Measurements from ENCODE around the gene EVL. TPM values are rescaled to one million over a fixed set of nuclear protein-coding genes. Genes with fewer than 3 reads are reported as not detected.

The EVL gene
- total RNA-seq, 2 donors from 2014 or later, result 493 to 560 TPM

DNA sequence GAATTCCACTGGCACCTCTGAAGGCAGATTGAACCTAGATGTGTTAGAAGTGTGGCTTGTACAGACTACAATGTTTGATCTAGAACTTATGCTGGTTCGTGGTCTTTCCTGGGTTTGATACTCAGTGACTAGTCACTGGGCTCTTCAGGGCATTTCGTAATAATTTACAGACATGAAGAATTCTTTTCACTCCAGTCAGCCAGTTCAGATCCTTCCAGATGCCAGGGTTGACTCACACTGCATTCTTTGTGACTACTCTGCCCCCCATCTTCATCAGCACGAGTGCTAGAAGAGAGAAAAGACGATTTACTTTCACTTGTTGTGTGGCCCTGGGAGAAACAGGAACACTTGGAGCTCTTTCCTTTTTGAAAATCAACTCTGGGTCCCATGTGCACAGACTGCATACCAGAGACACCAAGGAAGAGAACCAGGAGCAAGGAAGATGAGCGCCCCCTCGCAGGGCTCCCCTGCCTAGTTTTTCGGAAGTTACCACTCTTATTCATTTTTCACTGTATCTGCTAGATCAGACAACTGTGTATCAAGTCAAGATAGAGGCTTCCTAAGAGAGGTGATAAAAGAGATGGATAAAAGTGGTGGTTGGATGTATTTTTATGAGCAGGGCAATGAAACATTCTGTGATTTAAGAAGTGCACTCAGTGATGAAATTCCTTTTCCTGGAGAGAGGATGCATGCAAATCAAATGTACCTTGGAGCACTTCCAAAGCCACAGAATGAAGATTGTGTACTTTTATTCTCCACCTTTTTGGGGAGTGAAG is 33.5 kb upstream of the EVL start:
- Mint-ChIP-seq H3K27ac (no peak overlapping the region), H3K36me3 (ENCODE audit: low read depth) (no peaks in the 10 kb centered on the region), H3K4me3 (no peak overlapping the region), H3K4me1 (no peaks in the 10 kb centered on the region), H3K9me3 (no peaks in the 10 kb centered on the region), H3K27me3 (no peaks in the 10 kb centered on the region)
- no peak for ATAC-seq (replicated peaks)

DNA sequence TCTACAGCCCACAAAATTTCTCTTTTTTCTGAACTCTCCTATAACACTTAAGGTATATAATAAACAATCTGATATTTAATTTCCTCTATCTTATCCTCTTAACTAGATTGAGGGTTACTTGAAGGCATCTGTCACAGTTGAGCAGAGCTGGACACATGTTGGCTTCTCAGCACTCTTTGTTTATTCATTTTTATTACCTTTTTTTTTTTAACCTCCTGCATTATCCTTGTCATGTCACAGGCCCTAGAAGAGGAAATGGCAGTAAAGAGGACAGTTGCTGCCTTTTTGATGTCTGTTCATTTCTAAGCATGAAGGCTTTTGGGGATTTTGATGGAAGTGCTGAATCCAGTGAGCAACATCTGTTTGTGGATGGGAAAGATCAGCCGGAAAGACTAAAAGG is 32.5 kb upstream of the EVL start:
- no peak overlapping the region for H3K27ac Mint-ChIP-seq
- H3K36me3 Mint-ChIP-seq (ENCODE audit: low read depth), result no peaks in the 10 kb centered on the region
- ATAC-seq (replicated peaks), result no peak
- no peaks in the 10 kb centered on the region for H3K27me3 Mint-ChIP-seq
- no peak overlapping the region for H3K4me3 Mint-ChIP-seq
- no peaks in the 10 kb centered on the region for H3K9me3 Mint-ChIP-seq
- H3K4me1 Mint-ChIP-seq, result no peaks in the 10 kb centered on the region

DNA sequence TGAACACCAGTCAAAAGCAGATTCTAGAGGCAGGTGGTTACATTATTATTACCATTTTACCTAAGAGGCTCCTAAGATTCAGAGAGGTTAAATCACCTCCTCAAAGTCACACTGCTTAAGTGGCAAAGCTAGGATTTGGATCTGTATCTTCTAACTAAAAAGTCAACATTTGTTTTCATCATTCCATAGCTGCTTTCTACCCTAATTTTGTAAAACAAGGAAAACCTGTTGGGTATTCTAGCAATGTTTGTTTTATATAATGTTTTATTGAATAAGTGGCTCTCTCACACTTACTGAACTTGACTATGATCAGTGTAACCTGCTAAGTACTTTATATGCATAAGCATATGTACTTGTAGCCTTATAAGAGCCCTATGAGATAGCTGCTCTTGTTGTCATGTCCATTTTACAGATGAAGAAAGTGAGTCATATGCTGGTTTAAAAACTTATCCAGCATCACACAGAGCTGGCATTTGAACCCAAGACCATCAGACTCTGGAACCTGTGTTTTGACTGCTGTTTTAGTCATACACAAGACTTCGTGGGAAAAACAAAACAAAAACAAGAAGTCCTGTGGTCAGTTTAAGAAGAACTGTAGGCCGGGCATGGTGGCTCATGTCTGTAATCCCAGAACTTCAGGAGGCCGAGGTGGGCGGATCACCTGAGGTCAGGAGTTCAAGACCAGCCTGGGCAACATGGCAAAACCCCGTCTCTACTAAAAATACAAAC is 31.7 kb upstream of the EVL start:
- peak; percentile 31 for ATAC-seq (replicated peaks)
- H3K9me3 Mint-ChIP-seq, result no peaks in the 10 kb centered on the region
- no peaks in the 10 kb centered on the region for H3K27me3 Mint-ChIP-seq
- no peaks in the 10 kb centered on the region for H3K36me3 Mint-ChIP-seq (ENCODE audit: low read depth)
- H3K27ac Mint-ChIP-seq, result no peak overlapping the region
- no peaks in the 10 kb centered on the region for H3K4me1 Mint-ChIP-seq
- H3K4me3 Mint-ChIP-seq, result no peak overlapping the region

DNA sequence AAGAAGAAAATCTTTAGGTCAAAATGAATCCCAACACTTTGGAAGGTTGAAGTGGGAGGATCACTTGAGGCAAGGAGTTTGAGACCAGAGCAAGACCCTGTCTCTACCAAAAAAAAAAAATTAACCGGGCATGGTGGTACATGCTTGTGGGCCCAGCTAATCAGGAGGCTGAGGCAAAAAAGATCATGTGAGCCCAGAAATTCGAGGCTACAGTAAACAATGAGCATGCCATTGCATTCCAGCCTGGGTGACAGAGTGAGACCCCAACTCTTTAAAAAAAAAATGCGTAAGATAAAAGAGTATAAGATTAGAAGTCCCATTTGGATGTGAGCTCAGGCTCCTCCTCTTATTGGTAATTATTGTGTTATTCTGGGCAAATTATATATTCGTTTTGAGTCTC is 30.8 kb upstream of the EVL start:
- H3K27me3 Mint-ChIP-seq, result no peaks in the 10 kb centered on the region
- no peak overlapping the region for H3K27ac Mint-ChIP-seq
- H3K9me3 Mint-ChIP-seq, result no peaks in the 10 kb centered on the region
- no peaks in the 10 kb centered on the region for H3K4me1 Mint-ChIP-seq
- no peak for ATAC-seq (replicated peaks)
- H3K36me3 Mint-ChIP-seq (ENCODE audit: low read depth), result no peaks in the 10 kb centered on the region
- no peak overlapping the region for H3K4me3 Mint-ChIP-seq

DNA sequence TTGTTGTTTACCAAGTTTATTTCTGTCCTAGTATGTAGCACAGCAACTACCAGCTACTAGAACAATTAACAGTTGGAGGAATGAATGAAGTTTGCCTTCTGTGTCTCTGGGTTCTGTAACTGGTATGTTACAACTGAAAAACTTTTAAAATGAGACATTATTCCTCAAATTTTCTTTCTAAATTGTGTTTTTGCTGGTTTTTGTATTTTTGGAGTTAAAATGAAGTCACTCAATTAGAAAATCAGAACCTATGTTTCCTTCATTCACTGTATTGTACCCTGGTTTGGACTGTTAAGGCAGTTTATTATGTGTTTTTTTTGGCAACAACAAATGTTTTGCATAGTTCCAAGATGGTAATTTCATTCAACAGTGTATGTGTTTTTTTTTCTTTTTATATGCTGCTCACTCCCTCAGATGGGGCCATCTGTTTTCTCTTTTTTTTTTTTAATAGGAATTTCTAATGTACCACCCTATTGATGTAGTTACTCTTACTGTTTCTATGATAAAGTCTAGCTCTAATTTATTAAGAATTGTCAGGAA is 30.2 kb upstream of the EVL start:
- Mint-ChIP-seq H3K9me3 (no peaks in the 10 kb centered on the region), H3K27ac (no peak overlapping the region), H3K36me3 (ENCODE audit: low read depth) (no peaks in the 10 kb centered on the region), H3K27me3 (no peaks in the 10 kb centered on the region), H3K4me1 (no peaks in the 10 kb centered on the region), H3K4me3 (no peak overlapping the region)
- no peak for ATAC-seq (replicated peaks)

DNA sequence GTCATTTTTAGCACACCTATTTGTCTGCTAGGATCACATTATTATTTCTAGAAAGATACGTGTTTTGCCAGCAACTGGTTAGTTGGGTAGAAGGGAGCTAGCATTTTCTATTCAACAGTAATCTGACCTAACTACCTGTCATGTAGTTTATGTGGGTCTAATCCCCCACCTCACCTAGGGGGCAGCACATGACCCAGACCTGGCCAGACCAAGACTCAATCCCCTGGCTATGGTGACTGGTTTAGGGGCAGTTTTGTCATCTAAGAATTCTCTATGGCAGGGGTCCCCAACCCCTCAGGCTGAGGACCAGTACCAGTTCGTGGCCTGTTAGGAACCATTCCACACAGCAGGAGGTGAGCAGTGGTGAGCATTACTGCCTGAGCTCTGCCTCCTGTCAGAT is 29.5 kb upstream of the EVL start:
- no peaks in the 10 kb centered on the region for H3K36me3 Mint-ChIP-seq (ENCODE audit: low read depth)
- no peaks in the 10 kb centered on the region for H3K9me3 Mint-ChIP-seq
- ATAC-seq (replicated peaks), result no peak
- H3K4me3 Mint-ChIP-seq, result no peak overlapping the region
- H3K4me1 Mint-ChIP-seq, result peaks cover 4% of the 10 kb centered on the region
- H3K27me3 Mint-ChIP-seq, result no peaks in the 10 kb centered on the region
- no peak overlapping the region for H3K27ac Mint-ChIP-seq

DNA sequence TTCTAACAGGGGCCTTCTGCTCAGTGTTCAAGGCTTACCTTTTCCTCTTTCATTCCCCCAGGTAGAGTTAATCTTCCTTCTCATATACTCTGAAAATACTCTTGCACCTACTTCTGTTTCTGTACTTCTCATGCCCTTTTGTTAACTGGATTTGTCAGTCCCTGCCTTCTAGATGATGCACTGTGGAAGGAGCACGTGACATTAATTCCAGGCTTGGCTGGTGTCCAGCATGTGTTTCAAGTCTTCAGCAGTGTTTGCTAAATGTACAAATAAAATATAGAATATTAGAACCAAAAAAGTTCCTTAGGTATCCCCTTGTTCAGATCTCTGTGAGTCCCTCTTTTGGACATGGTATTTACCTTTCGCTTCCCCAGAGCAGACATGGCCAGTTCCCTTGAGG is 27.9 kb upstream of the EVL start:
- no peak for ATAC-seq (replicated peaks)
- no peaks in the 10 kb centered on the region for H3K36me3 Mint-ChIP-seq (ENCODE audit: low read depth)
- H3K4me1 Mint-ChIP-seq, result peaks cover 4% of the 10 kb centered on the region
- no peaks in the 10 kb centered on the region for H3K27me3 Mint-ChIP-seq
- peak overlapping the region; percentile 31 for H3K27ac Mint-ChIP-seq
- H3K9me3 Mint-ChIP-seq, result no peaks in the 10 kb centered on the region
- no peak overlapping the region for H3K4me3 Mint-ChIP-seq

DNA sequence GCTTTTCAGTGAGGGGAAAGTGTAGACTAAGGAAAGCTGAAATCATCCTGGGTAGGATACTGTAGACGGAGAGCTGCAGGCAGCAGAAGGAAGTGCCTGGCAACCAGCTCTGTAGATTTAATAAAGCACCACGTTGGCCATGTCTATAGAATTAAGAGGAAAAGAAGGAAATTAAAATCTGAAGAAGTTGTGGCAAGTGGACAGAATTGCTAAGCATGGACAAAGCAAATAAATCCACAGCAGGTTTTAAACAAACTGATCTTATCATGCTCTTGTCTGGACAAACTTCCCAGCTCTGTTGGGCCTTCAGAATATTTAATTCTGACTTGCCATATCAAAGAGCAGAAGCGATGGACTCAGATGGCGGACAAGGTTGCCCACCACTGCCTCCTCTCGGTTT is 27.2 kb upstream of the EVL start:
- H3K4me1 Mint-ChIP-seq, result peaks cover 4% of the 10 kb centered on the region
- ATAC-seq (replicated peaks), result no peak
- H3K27me3 Mint-ChIP-seq, result no peaks in the 10 kb centered on the region
- H3K9me3 Mint-ChIP-seq, result no peaks in the 10 kb centered on the region
- H3K36me3 Mint-ChIP-seq (ENCODE audit: low read depth), result no peaks in the 10 kb centered on the region
- H3K27ac Mint-ChIP-seq, result peak overlapping the region; percentile 31
- no peak overlapping the region for H3K4me3 Mint-ChIP-seq

DNA sequence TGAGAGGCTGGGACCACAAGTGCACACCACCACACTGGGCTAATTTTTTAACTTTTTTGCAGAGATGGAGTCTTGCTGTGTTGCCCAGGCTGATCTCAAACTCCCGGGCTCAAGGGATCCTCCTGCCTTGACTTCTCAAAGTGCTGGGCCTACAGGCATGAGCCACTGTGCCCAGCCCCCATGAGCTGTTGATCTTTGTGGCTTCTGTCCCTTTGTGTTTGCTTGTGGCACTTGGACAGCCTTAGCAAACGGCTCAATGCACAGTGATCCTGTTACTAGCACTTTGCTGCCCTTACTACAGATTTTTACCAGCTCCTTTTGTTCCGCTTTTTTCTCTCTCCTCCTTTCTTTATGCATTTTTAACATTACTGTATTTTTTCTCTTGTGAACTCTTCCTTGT is 25.3 kb upstream of the EVL start:
- Mint-ChIP-seq H3K27me3 (no peaks in the 10 kb centered on the region), H3K4me3 (no peak overlapping the region), H3K27ac (no peak overlapping the region), H3K9me3 (no peaks in the 10 kb centered on the region), H3K4me1 (peaks cover 4% of the 10 kb centered on the region), H3K36me3 (ENCODE audit: low read depth) (no peaks in the 10 kb centered on the region)
- no peak for ATAC-seq (replicated peaks)

DNA sequence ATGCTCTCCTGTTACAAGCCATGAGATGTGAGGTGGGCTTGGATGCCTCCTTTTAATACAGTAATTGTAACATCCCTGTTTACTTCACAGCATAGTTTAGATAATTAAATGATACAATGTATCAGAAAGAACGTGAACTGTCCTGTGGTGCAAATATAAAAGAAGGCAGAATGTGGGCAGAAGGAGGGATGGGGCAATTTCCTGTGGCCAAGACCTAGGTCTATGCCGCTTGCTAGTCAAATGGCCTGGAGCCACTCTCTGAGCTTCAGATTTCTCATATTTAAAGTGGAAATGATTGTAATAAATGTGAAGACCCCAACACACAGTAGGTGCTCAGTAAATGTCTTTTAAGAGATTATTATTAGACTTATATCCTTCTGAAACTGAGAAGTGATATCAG is 24.0 kb upstream of the EVL start:
- H3K27me3 Mint-ChIP-seq, result no peaks in the 10 kb centered on the region

DNA sequence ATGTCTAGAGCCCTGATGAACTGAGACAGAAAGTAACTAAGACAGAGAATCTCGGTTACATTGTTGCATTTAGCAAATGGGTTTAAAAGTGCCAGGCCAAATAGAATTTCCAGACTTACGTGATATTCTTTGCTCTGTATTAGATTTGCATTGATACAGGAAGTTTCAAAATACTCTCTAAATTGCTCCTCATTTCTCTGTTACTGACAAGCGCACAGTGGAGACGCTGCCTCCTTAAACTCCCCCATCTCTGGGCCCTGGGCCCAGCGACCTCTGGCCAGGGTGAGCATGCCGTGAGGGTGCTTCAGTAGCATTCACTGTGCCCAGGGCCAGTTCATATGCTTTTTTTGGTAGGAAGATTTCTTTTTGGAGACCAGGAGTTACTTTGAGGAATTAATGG is 22.9 kb upstream of the EVL start:
- no peaks in the 10 kb centered on the region for H3K27me3 Mint-ChIP-seq
- ATAC-seq (replicated peaks), result no peak
- no peaks in the 10 kb centered on the region for H3K36me3 Mint-ChIP-seq (ENCODE audit: low read depth)
- H3K9me3 Mint-ChIP-seq, result no peaks in the 10 kb centered on the region
- H3K4me3 Mint-ChIP-seq, result no peak overlapping the region
- H3K4me1 Mint-ChIP-seq, result peaks cover 9% of the 10 kb centered on the region
- H3K27ac Mint-ChIP-seq, result no peak overlapping the region

More for the DNA sequence above, 24.0 kb upstream of the EVL start:
- H3K4me1 Mint-ChIP-seq, result peaks cover 9% of the 10 kb centered on the region
- no peaks in the 10 kb centered on the region for H3K36me3 Mint-ChIP-seq (ENCODE audit: low read depth)
- no peaks in the 10 kb centered on the region for H3K9me3 Mint-ChIP-seq
- ATAC-seq (replicated peaks), result no peak
- no peak overlapping the region for H3K4me3 Mint-ChIP-seq
- H3K27ac Mint-ChIP-seq, result no peak overlapping the region

DNA sequence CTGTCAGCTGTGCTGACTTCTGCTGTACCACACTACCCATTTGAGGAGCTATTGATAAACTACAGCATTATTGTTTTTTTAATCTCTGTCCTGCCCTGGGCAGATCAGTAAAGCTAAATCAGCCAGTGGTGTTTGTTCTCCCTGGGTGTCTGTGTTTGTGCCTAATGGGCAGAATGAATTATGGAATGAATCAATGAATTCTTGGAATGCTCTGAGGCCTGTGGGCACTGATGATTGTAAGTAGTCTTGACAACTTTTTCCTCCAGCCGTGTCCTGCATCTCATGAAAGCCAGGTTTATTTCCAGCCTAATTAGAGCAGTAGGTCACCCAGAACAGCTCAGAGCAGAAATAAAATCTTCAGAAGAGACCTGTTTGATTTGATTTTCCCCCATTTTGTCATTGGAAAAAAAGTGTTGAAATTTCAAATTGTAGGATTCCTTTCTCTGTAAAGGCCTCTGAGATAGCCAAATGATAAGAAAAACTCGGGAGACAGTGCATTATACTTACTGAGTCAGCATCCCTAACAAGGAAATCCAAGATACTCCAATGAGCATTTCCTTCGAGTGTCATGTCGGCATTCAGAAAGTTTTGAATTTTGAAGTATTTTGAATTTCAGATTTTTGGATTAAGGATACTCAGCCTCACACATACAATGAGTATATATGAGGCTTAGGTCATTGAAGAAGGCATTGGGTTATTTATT is 19.4 kb upstream of the EVL start:
- Mint-ChIP-seq H3K36me3 (ENCODE audit: low read depth) (peaks cover 3% of the 10 kb centered on the region), H3K9me3 (no peaks in the 10 kb centered on the region)

DNA sequence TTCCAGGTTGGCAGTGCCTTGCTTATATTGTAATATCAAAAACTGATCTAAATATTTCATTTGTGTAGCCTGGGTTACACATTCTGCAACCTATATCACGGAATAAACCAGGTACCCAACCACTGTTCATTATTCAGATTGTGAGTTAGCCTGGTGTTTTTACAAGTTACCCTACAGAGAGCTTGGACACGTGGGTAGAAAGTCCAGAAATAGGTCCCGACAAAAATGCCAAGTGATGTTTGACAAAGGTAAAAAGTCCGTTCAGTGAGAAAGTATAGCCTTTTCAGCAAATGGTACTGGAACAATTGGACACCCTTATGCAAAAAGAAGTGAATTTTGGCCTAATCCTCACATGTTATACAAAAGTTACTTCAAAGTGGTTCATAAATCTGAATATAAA is 17.6 kb upstream of the EVL start:
- H3K27ac Mint-ChIP-seq, result no peak overlapping the region
- no peaks in the 10 kb centered on the region for H3K27me3 Mint-ChIP-seq
- H3K36me3 Mint-ChIP-seq (ENCODE audit: low read depth), result peaks cover 15% of the 10 kb centered on the region
- no peaks in the 10 kb centered on the region for H3K9me3 Mint-ChIP-seq
- ATAC-seq (replicated peaks), result no peak
- no peak overlapping the region for H3K4me3 Mint-ChIP-seq
- peaks cover 20% of the 10 kb centered on the region for H3K4me1 Mint-ChIP-seq

More for the DNA sequence above, 19.4 kb upstream of the EVL start:
- Mint-ChIP-seq H3K4me1 (peaks cover 20% of the 10 kb centered on the region), H3K27me3 (no peaks in the 10 kb centered on the region), H3K4me3 (no peak overlapping the region), H3K27ac (no peak overlapping the region)
- ATAC-seq (replicated peaks), result no peak

DNA sequence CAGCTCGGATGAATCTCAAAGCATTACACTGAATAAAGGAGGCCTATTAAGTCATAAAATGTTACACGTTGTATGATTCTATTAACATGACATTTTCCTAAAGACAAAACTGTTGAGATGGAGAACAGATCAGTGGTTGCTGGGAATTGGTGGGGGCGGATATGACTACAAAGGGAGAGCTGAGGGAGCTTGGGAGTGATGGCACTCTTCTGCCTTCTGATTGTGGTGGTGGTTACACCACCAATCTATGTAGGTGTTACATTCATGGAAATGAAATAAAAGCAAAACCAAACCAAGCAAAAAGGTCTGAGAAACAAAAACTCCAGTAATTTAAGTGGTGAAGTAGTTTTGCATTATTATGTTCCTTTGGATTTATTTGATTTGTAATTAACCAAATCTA is 16.4 kb upstream of the EVL start:
- peak; percentile 94 for ATAC-seq (replicated peaks)
- Mint-ChIP-seq H3K36me3 (ENCODE audit: low read depth) (peaks cover 15% of the 10 kb centered on the region), H3K27me3 (no peaks in the 10 kb centered on the region), H3K27ac (no peak overlapping the region), H3K9me3 (no peaks in the 10 kb centered on the region), H3K4me3 (peak overlapping the region; percentile 20), H3K4me1 (peaks cover 20% of the 10 kb centered on the region)

Data from activated T-helper 17 cell treated with anti-CD3 and anti-CD28 coated beads, Interleukin-2, amount 50 U/mL, for 72 hours (primary cell).